Lower leg skin (tissue), 3 donors: ENCODE results near the gene MLC1.

ENCODE experiments used
- CTCF ChIP-seq, 3 donors: fragments of 450-650 bp; IDR thresholded peaks; one replicate each; pipeline ENCODE4 v1.5.1; 2016; ENCODE audit warnings: antibody characterized with exemption in 3 of 3, mild to moderate bottlenecking in 3 of 3, moderate library complexity in 2 of 3
- POLR2A ChIP-seq, 2 donors: fragments of 450-650 bp; IDR thresholded peaks; one replicate each; pipeline ENCODE4 v1.6.1; 2016 to 2017; ENCODE audit warnings: antibody characterized with exemption in 2 of 2, mild to moderate bottlenecking in 1 of 2, moderate library complexity in 1 of 2

GRCh38 chr22:50070366-50070765, 14.9 kb downstream of the MLC1 start:
- TF ChIP-seq POLR2A (IDR thresholded peaks at IDR 0.05), result no peak
- TF ChIP-seq CTCF (IDR thresholded peaks at IDR 0.05), result no peak
